B cell (primary cell): ENCODE measurements around the gene PRPSAP1.

Experiments used
- CTCF ChIP-seq: fragments of 200-600 bp; IDR thresholded peaks from one replicate; pipeline ENCODE4 v1.8.0; 2022; ENCODE audit warnings: antibody characterized with exemption, mild to moderate bottlenecking
- EZH2 ChIP-seq: IDR thresholded peaks from 2 replicates; pipeline ENCODE4 v1.6.1; 2012; ENCODE audit warnings: borderline replicate concordance, low read depth, mild to moderate bottlenecking, moderate library complexity, low read length; ENCODE audit not compliant: insufficient read depth, poor library complexity, severe bottlenecking

GRCh38 chr17:76275382-76276068, 78.2 kb downstream of the PRPSAP1 start:
- TF ChIP-seq CTCF (no peak), EZH2 (no peak)
